B cell (primary cell): ENCODE results near the gene NEK8. TPM values are rescaled to one million over a fixed set of nuclear protein-coding genes. Genes with fewer than 3 reads are reported as not detected.

Experiments used
- ATAC-seq: fragments of 200-7000 bp; cut with Tn5 transposase; one replicate; pipeline ENCODE4 v1.10.0; 2021; ENCODE audit warnings: low read depth, mild to moderate bottlenecking, moderate number of reproducible peaks, moderate library complexity
- CTCF ChIA-PET: fragments of 350-600 bp; sonication (Branson Sonifier 250); formaldehyde crosslinking; loops from one replicate; lab custom pipeline; 2021; ENCODE audit warnings: antibody characterized with exemption, inconsistent platforms; lab: Charles Lee
- POLR2A ChIA-PET: fragments of 350-600 bp; sonication (Branson Sonifier 250); formaldehyde crosslinking; loops from one replicate; lab custom pipeline; 2021; ENCODE audit warnings: antibody characterized with exemption; lab: Charles Lee
- DNase-seq: peaks from one replicate; pipeline ENCODE4 v3.0.0; 2013
- H2AFZ ChIP-seq: 2 replicates; pipeline ENCODE4 v1.6.1; 2012; ENCODE audit warnings: mild to moderate bottlenecking, low read depth, low read length; ENCODE audit not compliant: insufficient read depth, poor library complexity, severe bottlenecking
- H3K27ac ChIP-seq, 2 donors: 1 replicate in 1 of 2; 2 replicates in 1 of 2; pipeline ENCODE4 v1.5.1; 2012 to 2013; ENCODE audit warnings: low read length in 2 of 2, mild to moderate bottlenecking in 2 of 2, moderate library complexity in 1 of 2
- H3K27me3 ChIP-seq, 4 experiments: fragments of 200-600 bp in 1 of 4; sonication (generic) in 1 of 4; replicated peaks in 1 of 4; 1 replicate in 2 of 4; 2 replicates in 2 of 4; pipeline versions ENCODE4 v1.6.1 to v1.7.0; 2013 to 2016; ENCODE audit warnings: low read length in 3 of 4, mild to moderate bottlenecking in 2 of 4, mixed read lengths in 1 of 4, moderate library complexity in 1 of 4; ENCODE audit not compliant: insufficient read depth in 4 of 4, control insufficient read depth in 3 of 4; ENCODE audit errors: control extremely low read depth in 1 of 4
- H3K36me3 ChIP-seq, 2 experiments: replicated peaks in 1 of 2; 1 replicate in 1 of 2; 2 replicates in 1 of 2; pipeline versions ENCODE4 v1.6.1 to v1.7.1; 2013; ENCODE audit warnings: low read length in 1 of 2; ENCODE audit not compliant: insufficient read depth in 2 of 2, control insufficient read depth in 1 of 2; ENCODE audit errors: control extremely low read depth in 1 of 2, extremely low read depth in 1 of 2
- H3K4me1 ChIP-seq, 2 donors: fragments of 200-600 bp in 1 of 2; sonication (generic) in 1 of 2; 1 replicate in 1 of 2; 2 replicates in 1 of 2; pipeline versions ENCODE4 v1.5.1 to v1.6.1; 2013 to 2017; ENCODE audit warnings: low read length in 2 of 2; ENCODE audit not compliant: control insufficient read depth in 2 of 2, insufficient read depth in 2 of 2
- H3K4me2 ChIP-seq: replicated peaks from 2 replicates; pipeline ENCODE3; 2012; ENCODE audit warnings: mild to moderate bottlenecking, low read depth, low read length; ENCODE audit not compliant: poor library complexity, severe bottlenecking
- H3K4me3 ChIP-seq, 5 experiments: fragments of 200-600 bp in 1 of 5; sonication (generic) in 1 of 5; 1 replicate in 3 of 5; 2 replicates in 2 of 5; pipeline versions ENCODE4 v1.5.1 to v1.7.0; 2011 to 2016; ENCODE audit warnings: low read length in 4 of 5, mild to moderate bottlenecking in 4 of 5, low read depth in 2 of 5, control low read depth in 1 of 5, moderate library complexity in 1 of 5; ENCODE audit not compliant: insufficient read depth in 1 of 5; ENCODE audit errors: control extremely low read depth in 1 of 5, extremely low read depth in 1 of 5
- H3K79me2 ChIP-seq: fragments of 200-600 bp; sonication (generic); one replicate; pipeline ENCODE4 v1.6.0; 2016; ENCODE audit warnings: low read length; ENCODE audit not compliant: control insufficient read depth, insufficient read depth
- H3K9ac ChIP-seq: fragments of 200-600 bp; sonication (generic); 2 replicates; pipeline ENCODE4 v1.6.1; 2017; ENCODE audit warnings: mild to moderate bottlenecking, low read length, moderate library complexity
- H3K9me3 ChIP-seq, 3 donors: one replicate each; pipeline versions ENCODE4 v1.6.1 to v1.7.1; 2013; ENCODE audit warnings: low read length in 2 of 3; ENCODE audit not compliant: control insufficient read depth in 2 of 3, insufficient read depth in 1 of 3; ENCODE audit errors: control extremely low read depth in 1 of 3
- H4K20me1 ChIP-seq: 2 replicates; pipeline ENCODE4 v1.6.0; 2012; ENCODE audit warnings: mild to moderate bottlenecking, low read length; ENCODE audit not compliant: insufficient read depth, control insufficient read depth, poor library complexity, severe bottlenecking
- H3K27ac Mint-ChIP-seq: one replicate; pipeline ENCODE4 v1.8.0; 2021; ENCODE audit warnings: mixed read lengths
- H3K27me3 Mint-ChIP-seq: one replicate; pipeline ENCODE4 v1.8.0; 2021; ENCODE audit warnings: mixed read lengths
- H3K4me1 Mint-ChIP-seq: one replicate; pipeline ENCODE4 v1.8.0; 2021; ENCODE audit warnings: mixed read lengths
- H3K4me3 Mint-ChIP-seq: one replicate; pipeline ENCODE4 v1.8.0; 2021; ENCODE audit warnings: mixed read lengths
- H3K9me3 Mint-ChIP-seq: one replicate; pipeline ENCODE4 v1.8.0; 2022; ENCODE audit warnings: mixed read lengths; ENCODE audit not compliant: insufficient read depth
- EZH2 ChIP-seq: IDR thresholded peaks from 2 replicates; pipeline ENCODE4 v1.6.1; 2012; ENCODE audit warnings: borderline replicate concordance, low read depth, mild to moderate bottlenecking, moderate library complexity, low read length; ENCODE audit not compliant: insufficient read depth, poor library complexity, severe bottlenecking
- WGBS: methylation state at CpG from one replicate; pipeline ENCODE4 v1.1.5; 2013; ENCODE audit warnings: missing lambda C conversion rate; ENCODE audit not compliant: insufficient coverage; 5-methylcytosine and 5-hydroxymethylcytosine counted together
- intact Hi-C: fragments of 100-400 bp; cut with micrococcal nuclease; formaldehyde crosslinking; loops from one replicate; pipeline ENCODE4 v1.10.0; 2022
- polyA plus RNA-seq: library from polyadenylated mRNA; depleted of rRNA; stranded (reverse); fragments of >200 nt; gene quantifications from 2 replicates; pipeline ENCODE4 v1.2.3, GENCODE V29; 2012
- small RNA-seq: library from RNA; depleted of rRNA; stranded (forward); fragments of <200 nt; gene quantifications from one replicate; pipeline ENCODE3, GENCODE V24; 2012; ENCODE audit warnings: low replicate concordance, low read depth; ENCODE audit not compliant: insufficient read length
- total RNA-seq, 2 donors: library from RNA; stranded (reverse); fragments of 120-200 nt in 1 of 2; gene quantifications; 1 replicate in 1 of 2; 2 replicates in 1 of 2; pipeline versions ENCODE4 v1.2.3 to v1.2.4, GENCODE V29; 2013 to 2022
- TF ChIP-seq, protein P1 (sequence below): fragments of 200-600 bp; IDR thresholded peaks from one replicate; pipeline ENCODE4 v1.8.0; 2022; ENCODE audit warnings: antibody characterized with exemption, mild to moderate bottlenecking

Gene NEK8
- total and polyA plus RNA-seq, 2 donors (not counting 1 experiment from before 2014, with no cell fraction given): 58.0 to 305 TPM

DNA sequence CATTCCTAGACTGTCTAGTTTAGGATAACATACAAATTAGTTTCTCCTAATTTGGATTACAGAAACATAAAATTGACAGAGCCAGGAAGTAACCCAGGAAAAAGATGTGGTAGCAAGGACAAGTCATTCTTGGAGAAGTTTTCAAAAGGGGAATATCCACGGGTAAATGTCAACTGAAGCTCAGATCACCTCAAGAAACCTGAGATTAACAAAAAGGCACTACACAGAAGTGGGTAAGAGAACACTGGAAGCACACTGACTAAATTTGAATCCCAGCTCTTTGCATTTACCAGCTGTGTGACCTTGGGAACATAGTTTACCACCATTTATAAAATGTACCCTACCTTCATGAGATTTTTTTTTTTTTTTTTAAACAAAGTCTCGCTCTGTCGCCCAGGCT is 54.6 kb downstream of the NEK8 start:
- no peaks in the 10 kb centered on the region for H3K4me1 ChIP-seq
- Mint-ChIP-seq H3K9me3 (no peaks in the 10 kb centered on the region), H3K4me3 (no peak overlapping the region), H3K4me1 (peaks cover 17% of the 10 kb centered on the region), H3K27ac (peak overlapping the region; percentile 26), H3K27me3 (no peaks in the 10 kb centered on the region)
- ChIA-PET POLR2A (no interaction called here), CTCF (interaction anchor here (2.4 kb wide), 1 partner anchor 19 kb away, joined by 7 read pairs; no protein-coding TSS in a partner anchor)
- H3K27ac ChIP-seq: no peak overlapping the region
- 83% methylated on average over 1 of the region's 3 CpGs for WGBS
- ATAC-seq (no peak), DNase-seq (no peak)
- H3K9me3 ChIP-seq: no peaks in the 10 kb centered on the region
- H3K4me3 ChIP-seq: no peak overlapping the region
- H4K20me1 ChIP-seq: peaks cover 6% of the 10 kb centered on the region
- H3K79me2 ChIP-seq: peaks cover 17% of the 10 kb centered on the region
- H2AFZ ChIP-seq: no peak overlapping the region
- peaks cover 0 to 8% of the 10 kb centered on the region in 2 experiments for H3K36me3 ChIP-seq
- no peaks in the 10 kb centered on the region for H3K27me3 ChIP-seq
- no peak overlapping the region for H3K4me2 ChIP-seq
- no peak overlapping the region for H3K9ac ChIP-seq
- no peak for TF ChIP-seq EZH2
- TF ChIP-seq, protein P1, sequence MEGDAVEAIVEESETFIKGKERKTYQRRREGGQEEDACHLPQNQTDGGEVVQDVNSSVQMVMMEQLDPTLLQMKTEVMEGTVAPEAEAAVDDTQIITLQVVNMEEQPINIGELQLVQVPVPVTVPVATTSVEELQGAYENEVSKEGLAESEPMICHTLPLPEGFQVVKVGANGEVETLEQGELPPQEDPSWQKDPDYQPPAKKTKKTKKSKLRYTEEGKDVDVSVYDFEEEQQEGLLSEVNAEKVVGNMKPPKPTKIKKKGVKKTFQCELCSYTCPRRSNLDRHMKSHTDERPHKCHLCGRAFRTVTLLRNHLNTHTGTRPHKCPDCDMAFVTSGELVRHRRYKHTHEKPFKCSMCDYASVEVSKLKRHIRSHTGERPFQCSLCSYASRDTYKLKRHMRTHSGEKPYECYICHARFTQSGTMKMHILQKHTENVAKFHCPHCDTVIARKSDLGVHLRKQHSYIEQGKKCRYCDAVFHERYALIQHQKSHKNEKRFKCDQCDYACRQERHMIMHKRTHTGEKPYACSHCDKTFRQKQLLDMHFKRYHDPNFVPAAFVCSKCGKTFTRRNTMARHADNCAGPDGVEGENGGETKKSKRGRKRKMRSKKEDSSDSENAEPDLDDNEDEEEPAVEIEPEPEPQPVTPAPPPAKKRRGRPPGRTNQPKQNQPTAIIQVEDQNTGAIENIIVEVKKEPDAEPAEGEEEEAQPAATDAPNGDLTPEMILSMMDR: no peak
- intact Hi-C loops: no loop called here

DNA sequence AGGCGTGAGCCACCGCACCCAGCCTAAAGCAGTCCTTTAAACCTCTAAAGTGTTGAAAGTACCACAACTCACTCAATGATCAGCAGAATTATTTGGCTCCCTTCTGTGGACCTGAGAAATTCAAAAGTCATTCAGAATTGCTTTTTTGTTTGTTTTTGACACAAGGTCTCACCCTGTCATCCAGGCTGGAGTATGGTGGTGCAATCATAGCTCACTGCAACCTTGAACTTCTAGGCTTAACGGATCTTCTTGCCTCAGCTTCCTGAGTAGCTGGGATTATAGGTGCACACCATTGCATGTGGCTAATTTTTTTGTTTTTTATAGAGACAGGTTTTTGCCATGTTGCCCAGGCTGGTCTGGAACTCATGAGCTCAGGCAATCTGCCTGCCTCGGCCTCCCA is 59.5 kb downstream of the NEK8 start:
- Histone ChIP-seq H3K9ac (no peak overlapping the region), H4K20me1 (peaks cover 9% of the 10 kb centered on the region), H3K79me2 (peaks cover 32% of the 10 kb centered on the region), H3K27me3 (no peaks in the 10 kb centered on the region), H3K9me3 (no peaks in the 10 kb centered on the region), H2AFZ (no peak overlapping the region), H3K36me3 (peaks cover 0 to 6% of the 10 kb centered on the region in 2 experiments), H3K4me2 (no peak overlapping the region), H3K4me3 (no peak overlapping the region), H3K4me1 (no peaks in the 10 kb centered on the region), H3K27ac (no peak overlapping the region)
- H3K27ac Mint-ChIP-seq: no peak overlapping the region
- ChIA-PET POLR2A (interaction anchor here (0.6 kb wide), 1 partner anchor 27 kb away, joined by 4 read pairs; no protein-coding TSS in a partner anchor), CTCF (interaction anchor here (2.7 kb wide), 1 partner anchor 25 kb away, joined by 8 read pairs; no protein-coding TSS in a partner anchor)
- H3K27me3 Mint-ChIP-seq: no peaks in the 10 kb centered on the region
- H3K9me3 Mint-ChIP-seq: no peaks in the 10 kb centered on the region
- ATAC-seq (no peak), DNase-seq (no peak)
- intact Hi-C loops: no loop called here
- TF ChIP-seq, protein P1: no peak
- TF ChIP-seq EZH2: no peak
- 94% methylated on average over 3 of the region's 4 CpGs for WGBS
- H3K4me3 Mint-ChIP-seq: no peak overlapping the region
- no peaks in the 10 kb centered on the region for H3K4me1 Mint-ChIP-seq

Small RNAs within 50 kb of the gene (small RNA-seq; reads per million reads assigned to genes)
- gene SNORD42A (not detected), gene SNORD42B (not detected), gene SNORD4A (not detected), gene SNORD4B (not detected)

Other genes with a start within 250 kb of the NEK8 start
- not detected in 2 replicates for gene FOXN1, start 222.4 kb upstream of the NEK8 start, total RNA-seq
- gene FOXN1, start 222.4 kb upstream of the NEK8 start, polyA plus RNA-seq: not detected in 2 replicates
- gene UNC119, start 176.2 kb upstream of the NEK8 start, total RNA-seq: 75.3 and 84.2 TPM in 2 replicates
- gene UNC119, start 176.2 kb upstream of the NEK8 start, polyA plus RNA-seq: 174 and 180 TPM in 2 replicates
- gene PIGS, start 157.3 kb upstream of the NEK8 start, total RNA-seq: 52.3 and 55.1 TPM in 2 replicates
- gene PIGS, start 157.3 kb upstream of the NEK8 start, polyA plus RNA-seq: 44.1 and 54.5 TPM in 2 replicates
- 16.7 and 20.7 TPM in 2 replicates for gene ALDOC, start 151.9 kb upstream of the NEK8 start, total RNA-seq
- 26.6 and 27.6 TPM in 2 replicates for gene ALDOC, start 151.9 kb upstream of the NEK8 start, polyA plus RNA-seq
- gene SPAG5, start 129.8 kb upstream of the NEK8 start, total RNA-seq: 8.0 and 10.1 TPM in 2 replicates
- gene SPAG5, start 129.8 kb upstream of the NEK8 start, polyA plus RNA-seq: 4.7 and 6.6 TPM in 2 replicates
- 30.4 and 31.9 TPM in 2 replicates for gene RSKR, start 114.6 kb upstream of the NEK8 start, total RNA-seq
- 20.3 and 21.5 TPM in 2 replicates for gene RSKR, start 114.6 kb upstream of the NEK8 start, polyA plus RNA-seq
- 156 and 177 TPM in 2 replicates for gene BLTP2, start 83.6 kb upstream of the NEK8 start, total RNA-seq
- 45.9 and 61.8 TPM in 2 replicates for gene BLTP2, start 83.6 kb upstream of the NEK8 start, polyA plus RNA-seq
- gene SDF2, start 66.9 kb upstream of the NEK8 start, total RNA-seq: 38.1 and 40.4 TPM in 2 replicates
- gene SDF2, start 66.9 kb upstream of the NEK8 start, polyA plus RNA-seq: 32.6 and 38.5 TPM in 2 replicates
- gene SUPT6H, start 66.6 kb upstream of the NEK8 start, total RNA-seq: 110 and 119 TPM in 2 replicates
- 35.8 and 41.7 TPM in 2 replicates for gene SUPT6H, start 66.6 kb upstream of the NEK8 start, polyA plus RNA-seq
- gene PROCA1, start 16.9 kb upstream of the NEK8 start, total RNA-seq: 24.4 and 26.8 TPM in 2 replicates
- 7.0 and 7.4 TPM in 2 replicates for gene PROCA1, start 16.9 kb upstream of the NEK8 start, polyA plus RNA-seq
- 18.0 and 20.5 TPM in 2 replicates for gene RAB34, start 10.9 kb upstream of the NEK8 start, total RNA-seq
- 17.1 and 26.8 TPM in 2 replicates for gene RAB34, start 10.9 kb upstream of the NEK8 start, polyA plus RNA-seq
- 2,595 and 2,690 TPM in 2 replicates for gene RPL23A, start 8.8 kb upstream of the NEK8 start, total RNA-seq
- gene RPL23A, start 8.8 kb upstream of the NEK8 start, polyA plus RNA-seq: 1,162 and 1,239 TPM in 2 replicates
- 3.1 and 3.4 TPM in 2 replicates for gene TLCD1, start 2.6 kb upstream of the NEK8 start, total RNA-seq
- 0.19 and 0.49 TPM in 2 replicates for gene TLCD1, start 2.6 kb upstream of the NEK8 start, polyA plus RNA-seq
- gene TRAF4, start 15.2 kb downstream of the NEK8 start, total RNA-seq: 226 and 235 TPM in 2 replicates
- 683 and 1,058 TPM in 2 replicates for gene TRAF4, start 15.2 kb downstream of the NEK8 start, polyA plus RNA-seq
- gene FAM222B, start 114.0 kb downstream of the NEK8 start, total RNA-seq: 21.9 and 23.1 TPM in 2 replicates
- gene FAM222B, start 114.0 kb downstream of the NEK8 start, polyA plus RNA-seq: 10.8 and 12.0 TPM in 2 replicates
- gene ERAL1, start 126.2 kb downstream of the NEK8 start, total RNA-seq: 35.9 and 39.5 TPM in 2 replicates
- gene ERAL1, start 126.2 kb downstream of the NEK8 start, polyA plus RNA-seq: 28.0 and 45.7 TPM in 2 replicates
- gene FLOT2, start 168.9 kb downstream of the NEK8 start, total RNA-seq: 251 and 270 TPM in 2 replicates
- gene FLOT2, start 168.9 kb downstream of the NEK8 start, polyA plus RNA-seq: 196 and 202 TPM in 2 replicates
- 27.1 and 28.1 TPM in 2 replicates for gene DHRS13, start 174.3 kb downstream of the NEK8 start, total RNA-seq
- 9.7 and 11.9 TPM in 2 replicates for gene DHRS13, start 174.3 kb downstream of the NEK8 start, polyA plus RNA-seq
- 140 and 148 TPM in 2 replicates for gene PHF12, start 222.7 kb downstream of the NEK8 start, total RNA-seq
- 82.4 and 116 TPM in 2 replicates for gene PHF12, start 222.7 kb downstream of the NEK8 start, polyA plus RNA-seq